Measurements from ENCODE around the gene ALG3. TPM values are rescaled to one million over a fixed set of nuclear protein-coding genes. Genes with fewer than 3 reads are reported as not detected.
A peak's percentile ranks its signal among the peaks of the same experiment; 100 is the strongest.

Gene ALG3
- total RNA-seq, 1 experiment from 2014 or later = 95.1 TPM

GRCh38 chr3:184260724-184261269 is 12.0 kb upstream of the ALG3 start:
- peak overlapping the region; percentile 97 for H3K4me2 ChIP-seq
- H3K9me3 ChIP-seq (ENCODE audit: insufficient read depth, low read depth) = no peaks in the 10 kb centered on the region
- H4K20me1 ChIP-seq (ENCODE audit: insufficient read depth) = no peaks in the 10 kb centered on the region
- intact Hi-C loops (cut with micrococcal nuclease; ENCODE audit: unreplicated experiment) = loop anchor here (1.0 to 2.0 kb wide), 2 partner anchors 11 to 38 kb away; partner anchors contain the start of genes EEF1AKMT4 and PSMD2
- TF ChIP-seq EZH2 (IDR thresholded peaks at IDR 0.05; ENCODE audit: low read depth) = no peak
- TF ChIP-seq CTCF (conservative IDR thresholded peaks at IDR 0.05) = no peak
- H3K27me3 ChIP-seq (ENCODE audit: insufficient read depth, low read depth) = no peaks in the 10 kb centered on the region
- peak overlapping the region; percentile 93 for H3K4me3 ChIP-seq
- no peaks in the 10 kb centered on the region for H3K9me2 ChIP-seq (ENCODE audit: insufficient read depth)
- DNase-seq = no peak
- POLR2A ChIA-PET (ENCODE audit: unreplicated experiment) = interaction anchor here (0.7 kb wide), 1 partner anchor 119 kb away, joined by 23 read pairs; the partner anchor contains the start of gene CHRD
- H3K79me2 ChIP-seq (ENCODE audit: low read depth) = peaks cover 7% of the 10 kb centered on the region; the same call in 1 of the 2 replicates
- peaks cover 35% of the 10 kb centered on the region; the same call in 1 of the 2 replicates for H3F3A ChIP-seq (ENCODE audit: insufficient read depth, low read depth)
- BruUV-seq (replicated peaks) = no TSS peak
- H3K36me3 ChIP-seq (ENCODE audit: low read depth) = no peaks in the 10 kb centered on the region
- CTCF ChIA-PET = interaction anchor here (0.6 to 1.0 kb wide), 6 partner anchors 11 to 167 kb away, joined by 5 to 14 read pairs (median 8); partner anchors contain the start of genes EEF1AKMT4 and VWA5B2
- no peak overlapping the region for H3K27ac ChIP-seq
- H2AFZ ChIP-seq = peak overlapping the region; percentile 83
- peaks cover 15% of the 10 kb centered on the region; the same call in 1 of the 2 replicates for H3K4me1 ChIP-seq (replicated peaks; ENCODE audit: insufficient read depth)

- H3K4me3 ChIP-seq = peak overlapping the region; percentile 93; the same call in 1 of the 2 replicates
- H3K27ac ChIP-seq = no peak overlapping the region
- no peak for TF ChIP-seq EZH2 (IDR thresholded peaks at IDR 0.05; ENCODE audit: low read depth)
- TF ChIP-seq CTCF (conservative IDR thresholded peaks at IDR 0.05) = no peak
- no peaks in the 10 kb centered on the region for H3K9me3 ChIP-seq (ENCODE audit: insufficient read depth, low read depth)
- no peaks in the 10 kb centered on the region for H3K36me3 ChIP-seq (ENCODE audit: low read depth)
- peak overlapping the region; percentile 97 for H3K4me2 ChIP-seq
- CTCF ChIA-PET = interaction anchor here (0.6 to 1.0 kb wide), 5 partner anchors 10 to 491 kb away, joined by 3 to 10 read pairs (median 8); partner anchors contain the start of genes EEF1AKMT4 and VWA5B2
- no peaks in the 10 kb centered on the region for H3K27me3 ChIP-seq (ENCODE audit: insufficient read depth, low read depth)
- H3K4me1 ChIP-seq (replicated peaks; ENCODE audit: insufficient read depth) = peaks cover 15% of the 10 kb centered on the region; the same call in 1 of the 2 replicates
- DNase-seq = peak; percentile 9 to 50
- intact Hi-C loops (cut with micrococcal nuclease; ENCODE audit: unreplicated experiment) = loop anchor here (1.0 to 2.0 kb wide), 2 partner anchors 11 to 39 kb away; partner anchors contain the start of genes EEF1AKMT4 and PSMD2
- peaks cover 7% of the 10 kb centered on the region; the same call in 1 of the 2 replicates for H3K79me2 ChIP-seq (ENCODE audit: low read depth)
- no peak overlapping the region for H2AFZ ChIP-seq
- H3K9me2 ChIP-seq (ENCODE audit: insufficient read depth) = no peaks in the 10 kb centered on the region
- H4K20me1 ChIP-seq (ENCODE audit: insufficient read depth) = no peaks in the 10 kb centered on the region
- H3F3A ChIP-seq (ENCODE audit: insufficient read depth, low read depth) = peaks cover 42% of the 10 kb centered on the region; the same call in 1 of the 2 replicates
- POLR2A ChIA-PET (ENCODE audit: unreplicated experiment) = no interaction called here
- TSS peak; percentile 58 for BruUV-seq (replicated peaks)
Observed at GRCh38 chr3:184259878-184260723, 11.3 kb upstream of the ALG3 start.

GRCh38 chr3:184259396-184259877 is 10.7 kb upstream of the ALG3 start:
- Histone ChIP-seq H3K4me2 (no peak overlapping the region), H3F3A (ENCODE audit: insufficient read depth, low read depth) (peaks cover 41% of the 10 kb centered on the region; the same call in 1 of the 2 replicates), H3K27me3 (ENCODE audit: insufficient read depth, low read depth) (no peaks in the 10 kb centered on the region), H3K9me3 (ENCODE audit: insufficient read depth, low read depth) (no peaks in the 10 kb centered on the region), H3K27ac (no peak overlapping the region), H2AFZ (no peak overlapping the region), H3K4me1 (replicated peaks; ENCODE audit: insufficient read depth) (peaks cover 15% of the 10 kb centered on the region; the same call in 1 of the 2 replicates), H3K9me2 (ENCODE audit: insufficient read depth) (no peaks in the 10 kb centered on the region), H3K4me3 (no peak overlapping the region), H3K79me2 (ENCODE audit: low read depth) (peaks cover 7% of the 10 kb centered on the region; the same call in 1 of the 2 replicates), H4K20me1 (ENCODE audit: insufficient read depth) (no peaks in the 10 kb centered on the region), H3K36me3 (ENCODE audit: low read depth) (no peaks in the 10 kb centered on the region)
- intact Hi-C loops (cut with micrococcal nuclease; ENCODE audit: unreplicated experiment) = no loop called here
- no peak for TF ChIP-seq CTCF (conservative IDR thresholded peaks at IDR 0.05)
- TF ChIP-seq EZH2 (IDR thresholded peaks at IDR 0.05; ENCODE audit: low read depth) = no peak
- no peak for DNase-seq
- ChIA-PET POLR2A (ENCODE audit: unreplicated experiment) (no interaction called here), CTCF (interaction anchor here (0.7 kb wide), 1 partner anchor 491 kb away, joined by 3 read pairs; no protein-coding TSS in a partner anchor)
- BruUV-seq (replicated peaks) = no TSS peak
